HL-60 (cell line): ENCODE results near the gene XKR7.

Source experiments
- DNase-seq, 2 experiments: peaks; one replicate each; pipeline ENCODE4 v3.0.0-alpha.2; 2010 to 2020; ENCODE audit warnings: low read depth in 1 of 2, low spot score in 1 of 2
- H3K27ac ChIP-seq: fragments of 250-450 bp; sonication (Bioruptor Pico); replicated peaks from 2 replicates; pipeline ENCODE4 v1.5.1; 2020; ENCODE audit warnings: mild to moderate bottlenecking, moderate library complexity
- H3K27me3 ChIP-seq: fragments of 250-450 bp; sonication (Bioruptor Pico); 2 replicates; pipeline ENCODE4 v1.5.1; 2021; ENCODE audit warnings: mild to moderate bottlenecking, moderate library complexity; ENCODE audit not compliant: insufficient read depth, poor library complexity, severe bottlenecking
- H3K4me3 ChIP-seq: replicated peaks from 2 replicates; pipeline ENCODE4 v1.5.1; 2011; ENCODE audit warnings: mild to moderate bottlenecking, control low read depth, low read length; ENCODE audit not compliant: insufficient read depth
- CTCF ChIP-seq: IDR thresholded peaks from one replicate; pipeline ENCODE4 v1.5.1; 2011; ENCODE audit warnings: low read length, control low read depth, inconsistent platforms; ENCODE audit not compliant: insufficient read depth
- GABPA ChIP-seq: IDR thresholded peaks from 2 replicates; pipeline ENCODE4 v1.6.1; 2012; ENCODE audit warnings: low read depth
- POLR2AphosphoS5 ChIP-seq: IDR thresholded peaks from 2 replicates; pipeline ENCODE4 v1.6.1; 2012; ENCODE audit warnings: low read depth
- REST ChIP-seq: IDR thresholded peaks from 2 replicates; pipeline ENCODE4 v1.6.1; 2012; ENCODE audit warnings: low read depth; ENCODE audit not compliant: insufficient replicate concordance
- SPI1 ChIP-seq: IDR thresholded peaks from 2 replicates; pipeline ENCODE4 v1.6.1; 2012; ENCODE audit warnings: low read depth, mild to moderate bottlenecking, borderline replicate concordance

XKR7 gene

GRCh38 chr20:32040142-32040953, 72.4 kb downstream of the XKR7 start:
- TF ChIP-seq CTCF = no peak
- peak; percentile 99 for TF ChIP-seq SPI1
- Histone ChIP-seq H3K27me3 (no peaks in the 10 kb centered on the region), H3K4me3 (peak overlapping the region; percentile 6; the same call in 1 of the 2 replicates), H3K27ac (peak overlapping the region; percentile 83)
- peak; percentile 86 to 95 for DNase-seq

- Histone ChIP-seq H3K4me3 (no peak overlapping the region), H3K27me3 (no peaks in the 10 kb centered on the region), H3K27ac (no peak overlapping the region)
- no peak for DNase-seq
- TF ChIP-seq POLR2AphosphoS5 = no peak
- no peak for TF ChIP-seq GABPA
- no peak for TF ChIP-seq REST
- TF ChIP-seq SPI1 = no peak
- TF ChIP-seq CTCF = no peak
These were observed 78.0 kb downstream of the XKR7 start for GRCh38 chr20:32045999-32046398.

GRCh38 chr20:32050324-32050841, 82.4 kb downstream of the XKR7 start:
- H3K27me3 ChIP-seq = no peaks in the 10 kb centered on the region

More at GRCh38 chr20:32050324-32050841, 82.4 kb downstream of the XKR7 start:
- no peak for DNase-seq
- peak overlapping the region; percentile 88 for H3K27ac ChIP-seq
- TF ChIP-seq SPI1 = no peak
- TF ChIP-seq REST = no peak
- TF ChIP-seq GABPA = no peak
- TF ChIP-seq CTCF = no peak
- TF ChIP-seq POLR2AphosphoS5 = no peak
- no peak overlapping the region for H3K4me3 ChIP-seq
